ENCODE measurements around the gene EN2. TPM values are rescaled to one million over a fixed set of nuclear protein-coding genes. Genes with fewer than 3 reads are reported as not detected.

The EN2 gene
- total and polyA plus RNA-seq, 2 of the 4 experiments (the other 2 are of a cell fraction) = not detected

GRCh38 chr7:155450970-155451801 is 6.7 kb upstream of the EN2 start:
- Histone ChIP-seq H2BK20ac (ENCODE audit: low read depth, low read length) (no peak overlapping the region), H3K4ac (ENCODE audit: low read depth, low read length) (no peak overlapping the region), H3K27me3 (ENCODE audit: control insufficient read depth, insufficient read depth, low read length) (peaks cover 82% of the 10 kb centered on the region), H3K4me2 (ENCODE audit: low read depth, low read length) (no peak overlapping the region), H3K23ac (ENCODE audit: low read depth, low read length) (no peak overlapping the region), H3K56ac (ENCODE audit: extremely low read depth, insufficient read depth, low read length) (no peak overlapping the region), H4K5ac (ENCODE audit: low read depth, low read length) (no peak overlapping the region), H3K27ac (ENCODE audit: insufficient read depth, low read length) (no peak overlapping the region), H2BK15ac (ENCODE audit: low read depth, low read length) (no peak overlapping the region), H3K18ac (ENCODE audit: low read depth, low read length) (no peak overlapping the region), H2AK5ac (ENCODE audit: low read depth, low read length) (no peak overlapping the region), H2AK9ac (replicated peaks; ENCODE audit: low read depth, low read length, poor library complexity) (no peak overlapping the region), H3K79me1 (ENCODE audit: low read depth in 1 of 2, low read length in 2 of 2) (no peaks in the 10 kb centered on the region), H2AFZ (replicated peaks; ENCODE audit: low read length, poor library complexity) (no peak overlapping the region), H4K8ac (ENCODE audit: low read depth in 2 of 2, low read length in 2 of 2) (no peak overlapping the region), H3K14ac (replicated peaks; ENCODE audit: low read depth, low read length) (no peak overlapping the region), H3K9me3 (ENCODE audit: control insufficient read depth, insufficient read depth, low read length) (0 out of 2 replicates have a peak, but pooled peaks cover 4% of the 10 kb centered on the region), H3K9ac (ENCODE audit: low read depth, low read length) (no peak overlapping the region), H3K36me3 (ENCODE audit: control insufficient read depth, insufficient read depth, low read length) (no peaks in the 10 kb centered on the region), H2BK5ac (ENCODE audit: low read depth, low read length, poor library complexity, severe bottlenecking) (no peak overlapping the region), H4K91ac (ENCODE audit: insufficient read depth, low read depth, low read length) (no peak overlapping the region), H3K9me1 (ENCODE audit: insufficient read depth, low read length) (no peaks in the 10 kb centered on the region), H4K20me1 (ENCODE audit: insufficient read depth, low read length) (no peaks in the 10 kb centered on the region), H3K4me3 (ENCODE audit: insufficient read depth, low read depth, low read length) (no peak overlapping the region), H2BK120ac (ENCODE audit: low read depth, low read length) (no peak overlapping the region), H3K4me1 (ENCODE audit: control insufficient read depth, insufficient read depth, low read length) (no peaks in the 10 kb centered on the region)
- dilution Hi-C loops (cut with HindIII; ENCODE audit: low sequenced_read_pairs, unreplicated experiment) (no loop called here), intact Hi-C loops (cut with micrococcal nuclease) (loop anchor here (10.0 kb wide), 2 partner anchors 76 to 156 kb away; partner anchors contain the start of gene INSIG1), in situ Hi-C loops (cut with MboI; ENCODE audit: low sequenced_read_pairs) (no loop called here)
- ATAC-seq (ENCODE audit: low read depth) (no peak), DNase-seq (no peak)
- BruUV-seq (replicated peaks) = no TSS peak
- CTCF ChIA-PET = no interaction called here
- WGBS, 2 experiments (ENCODE audit: extremely low coverage in 2 of 2, insufficient read length in 1 of 2) = 1% methylated on average over 11 of the region's 46 CpGs; no CpG with 5 or more reads in 1 of the 2 experiments
- POLR2A ChIA-PET (ENCODE audit: unreplicated experiment) = interaction anchor here (0.6 kb wide), 1 partner anchor 20 kb away, joined by 3 read pairs; no protein-coding TSS in a partner anchor
- no peak for TF ChIP-seq RFX5 (IDR thresholded peaks at IDR 0.05; ENCODE audit: low read depth, low read length)
- TF ChIP-seq CEBPB (IDR thresholded peaks at IDR 0.05; ENCODE audit: low read depth, low read length) = no peak
- TF ChIP-seq NFE2L2 (IDR thresholded peaks at IDR 0.05; ENCODE audit: low read depth, low read length) = no peak
- no peak for TF ChIP-seq BHLHE40 (IDR thresholded peaks at IDR 0.05; ENCODE audit: low read depth, low read length)
- TF ChIP-seq CHD1 (IDR thresholded peaks at IDR 0.05; ENCODE audit: low read depth, low read length) = no peak
- no peak for TF ChIP-seq RCOR1 (IDR thresholded peaks at IDR 0.05; ENCODE audit: insufficient replicate concordance, low read length)
- no peak for TF ChIP-seq CTCF (conservative IDR thresholded peaks at IDR 0.05; ENCODE audit: low read depth, low read length)
- no peak for TF ChIP-seq RAD21 (IDR thresholded peaks at IDR 0.05; ENCODE audit: low read length)
- TF ChIP-seq SMC3 (IDR thresholded peaks at IDR 0.05; ENCODE audit: low read depth, low read length) = no peak
- TF ChIP-seq MXI1 (IDR thresholded peaks at IDR 0.05; ENCODE audit: borderline replicate concordance, low read depth, low read length) = no peak
- no peak for TF ChIP-seq POLR2A (IDR thresholded peaks at IDR 0.05; ENCODE audit: low read depth, low read length)
- no peak for TF ChIP-seq FOS (IDR thresholded peaks at IDR 0.05; ENCODE audit: low read depth, low read length)
- TF ChIP-seq USF2 (IDR thresholded peaks at IDR 0.05; ENCODE audit: low read depth, low read length) = no peak
- TF ChIP-seq ELK1 (IDR thresholded peaks at IDR 0.05; ENCODE audit: borderline replicate concordance, low read depth, low read length) = no peak
- no peak for TF ChIP-seq MAZ (IDR thresholded peaks at IDR 0.05; ENCODE audit: borderline replicate concordance, low read depth, low read length)
